B cell (primary cell): ENCODE data around the gene HOXB6. TPM values are rescaled to one million over a fixed set of nuclear protein-coding genes. Genes with fewer than 3 reads are reported as not detected.
A peak's percentile ranks its signal among the peaks of the same experiment; 100 is the strongest.

Experiments
- ATAC-seq: fragments of 200-7000 bp; cut with Tn5 transposase; one replicate; pipeline ENCODE4 v1.10.0; 2021; ENCODE audit warnings: low read depth, mild to moderate bottlenecking, moderate number of reproducible peaks, moderate library complexity
- CTCF ChIA-PET: fragments of 350-600 bp; sonication (Branson Sonifier 250); formaldehyde crosslinking; loops from one replicate; lab custom pipeline; 2021; ENCODE audit warnings: antibody characterized with exemption, inconsistent platforms; lab: Charles Lee
- POLR2A ChIA-PET: fragments of 350-600 bp; sonication (Branson Sonifier 250); formaldehyde crosslinking; loops from one replicate; lab custom pipeline; 2021; ENCODE audit warnings: antibody characterized with exemption; lab: Charles Lee
- DNase-seq: peaks from one replicate; pipeline ENCODE4 v3.0.0; 2013
- H2AFZ ChIP-seq: 2 replicates; pipeline ENCODE4 v1.6.1; 2012; ENCODE audit warnings: mild to moderate bottlenecking, low read depth, low read length; ENCODE audit not compliant: insufficient read depth, poor library complexity, severe bottlenecking
- H3K27ac ChIP-seq, 2 donors: 1 replicate in 1 of 2; 2 replicates in 1 of 2; pipeline ENCODE4 v1.5.1; 2012 to 2013; ENCODE audit warnings: low read length in 2 of 2, mild to moderate bottlenecking in 2 of 2, moderate library complexity in 1 of 2
- H3K27me3 ChIP-seq, 4 experiments: fragments of 200-600 bp in 1 of 4; sonication (generic) in 1 of 4; replicated peaks in 1 of 4; 1 replicate in 2 of 4; 2 replicates in 2 of 4; pipeline versions ENCODE4 v1.6.1 to v1.7.0; 2013 to 2016; ENCODE audit warnings: low read length in 3 of 4, mild to moderate bottlenecking in 2 of 4, mixed read lengths in 1 of 4, moderate library complexity in 1 of 4; ENCODE audit not compliant: insufficient read depth in 4 of 4, control insufficient read depth in 3 of 4; ENCODE audit errors: control extremely low read depth in 1 of 4
- H3K36me3 ChIP-seq, 2 experiments: replicated peaks in 1 of 2; 1 replicate in 1 of 2; 2 replicates in 1 of 2; pipeline versions ENCODE4 v1.6.1 to v1.7.1; 2013; ENCODE audit warnings: low read length in 1 of 2; ENCODE audit not compliant: insufficient read depth in 2 of 2, control insufficient read depth in 1 of 2; ENCODE audit errors: control extremely low read depth in 1 of 2, extremely low read depth in 1 of 2
- H3K4me1 ChIP-seq, 2 donors: fragments of 200-600 bp in 1 of 2; sonication (generic) in 1 of 2; 1 replicate in 1 of 2; 2 replicates in 1 of 2; pipeline versions ENCODE4 v1.5.1 to v1.6.1; 2013 to 2017; ENCODE audit warnings: low read length in 2 of 2; ENCODE audit not compliant: control insufficient read depth in 2 of 2, insufficient read depth in 2 of 2
- H3K4me2 ChIP-seq: replicated peaks from 2 replicates; pipeline ENCODE3; 2012; ENCODE audit warnings: mild to moderate bottlenecking, low read depth, low read length; ENCODE audit not compliant: poor library complexity, severe bottlenecking
- H3K4me3 ChIP-seq, 5 experiments: fragments of 200-600 bp in 1 of 5; sonication (generic) in 1 of 5; 1 replicate in 3 of 5; 2 replicates in 2 of 5; pipeline versions ENCODE4 v1.5.1 to v1.7.0; 2011 to 2016; ENCODE audit warnings: low read length in 4 of 5, mild to moderate bottlenecking in 4 of 5, low read depth in 2 of 5, control low read depth in 1 of 5, moderate library complexity in 1 of 5; ENCODE audit not compliant: insufficient read depth in 1 of 5; ENCODE audit errors: control extremely low read depth in 1 of 5, extremely low read depth in 1 of 5
- H3K79me2 ChIP-seq: fragments of 200-600 bp; sonication (generic); one replicate; pipeline ENCODE4 v1.6.0; 2016; ENCODE audit warnings: low read length; ENCODE audit not compliant: control insufficient read depth, insufficient read depth
- H3K9ac ChIP-seq: fragments of 200-600 bp; sonication (generic); 2 replicates; pipeline ENCODE4 v1.6.1; 2017; ENCODE audit warnings: mild to moderate bottlenecking, low read length, moderate library complexity
- H3K9me3 ChIP-seq, 3 donors: one replicate each; pipeline versions ENCODE4 v1.6.1 to v1.7.1; 2013; ENCODE audit warnings: low read length in 2 of 3; ENCODE audit not compliant: control insufficient read depth in 2 of 3, insufficient read depth in 1 of 3; ENCODE audit errors: control extremely low read depth in 1 of 3
- H4K20me1 ChIP-seq: 2 replicates; pipeline ENCODE4 v1.6.0; 2012; ENCODE audit warnings: mild to moderate bottlenecking, low read length; ENCODE audit not compliant: insufficient read depth, control insufficient read depth, poor library complexity, severe bottlenecking
- H3K27ac Mint-ChIP-seq: one replicate; pipeline ENCODE4 v1.8.0; 2021; ENCODE audit warnings: mixed read lengths
- H3K27me3 Mint-ChIP-seq: one replicate; pipeline ENCODE4 v1.8.0; 2021; ENCODE audit warnings: mixed read lengths
- H3K4me1 Mint-ChIP-seq: one replicate; pipeline ENCODE4 v1.8.0; 2021; ENCODE audit warnings: mixed read lengths
- H3K4me3 Mint-ChIP-seq: one replicate; pipeline ENCODE4 v1.8.0; 2021; ENCODE audit warnings: mixed read lengths
- H3K9me3 Mint-ChIP-seq: one replicate; pipeline ENCODE4 v1.8.0; 2022; ENCODE audit warnings: mixed read lengths; ENCODE audit not compliant: insufficient read depth
- EZH2 ChIP-seq: IDR thresholded peaks from 2 replicates; pipeline ENCODE4 v1.6.1; 2012; ENCODE audit warnings: borderline replicate concordance, low read depth, mild to moderate bottlenecking, moderate library complexity, low read length; ENCODE audit not compliant: insufficient read depth, poor library complexity, severe bottlenecking
- WGBS: methylation state at CpG from one replicate; pipeline ENCODE4 v1.1.5; 2013; ENCODE audit warnings: missing lambda C conversion rate; ENCODE audit not compliant: insufficient coverage; 5-methylcytosine and 5-hydroxymethylcytosine counted together
- intact Hi-C: fragments of 100-400 bp; cut with micrococcal nuclease; formaldehyde crosslinking; loops from one replicate; pipeline ENCODE4 v1.10.0; 2022
- polyA plus RNA-seq: library from polyadenylated mRNA; depleted of rRNA; stranded (reverse); fragments of >200 nt; gene quantifications from 2 replicates; pipeline ENCODE4 v1.2.3, GENCODE V29; 2012
- total RNA-seq, 2 donors: library from RNA; stranded (reverse); fragments of 120-200 nt in 1 of 2; gene quantifications; 1 replicate in 1 of 2; 2 replicates in 1 of 2; pipeline versions ENCODE4 v1.2.3 to v1.2.4, GENCODE V29; 2013 to 2022
- TF ChIP-seq, protein P1 (sequence below): fragments of 200-600 bp; IDR thresholded peaks from one replicate; pipeline ENCODE4 v1.8.0; 2022; ENCODE audit warnings: antibody characterized with exemption, mild to moderate bottlenecking

HOXB6 gene
- total and polyA plus RNA-seq, 2 donors (not counting 1 experiment from before 2014, with no cell fraction given): 0.10 TPM; not detected in 1

DNA sequence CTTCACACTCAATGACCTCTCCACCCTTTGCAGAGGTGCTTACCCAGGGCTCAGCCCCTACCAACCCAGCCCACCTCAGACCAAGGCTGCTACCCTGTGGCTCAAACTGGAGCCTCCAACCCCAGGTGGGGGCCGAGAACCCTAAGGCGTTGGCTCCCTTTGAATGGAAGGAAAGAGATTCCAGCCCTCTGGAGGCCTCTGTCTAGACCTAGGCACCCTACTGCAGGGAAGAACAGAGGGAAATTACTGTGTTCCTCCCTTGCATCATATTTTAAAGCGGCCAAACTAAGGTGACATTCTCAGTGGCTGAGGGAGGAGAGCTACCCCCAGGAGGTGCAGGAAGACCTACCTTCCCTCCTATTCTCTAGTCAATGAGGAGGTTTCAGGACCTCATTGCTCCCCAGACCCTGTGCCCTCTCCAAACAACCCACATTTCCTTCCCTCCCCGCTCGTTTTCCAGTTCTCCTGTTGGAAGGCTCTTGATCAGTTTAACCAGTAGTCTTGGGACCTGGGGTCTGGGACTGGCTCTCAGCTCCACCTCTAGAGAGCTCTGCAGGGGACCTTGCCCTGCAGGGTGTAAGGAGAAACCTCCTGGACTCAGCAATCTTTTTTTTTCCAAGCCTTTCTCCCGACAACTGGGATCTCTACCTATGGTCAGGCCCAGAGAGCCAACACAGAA, 15.8 kb upstream of the HOXB6 start:
- ChIA-PET CTCF (interaction anchor here (1.1 to 2.7 kb wide), 4 partner anchors 8 to 541 kb away, joined by 3 to 11 read pairs (median 4); no protein-coding TSS in a partner anchor), POLR2A (no interaction called here)
- Histone ChIP-seq H3K4me1 (peaks cover 30 to 45% of the 10 kb centered on the region in 2 donors), H3K9ac (no peak overlapping the region), H3K36me3 (no peaks in the 10 kb centered on the region), H3K4me3 (no peak overlapping the region), H2AFZ (no peak overlapping the region), H3K79me2 (no peaks in the 10 kb centered on the region), H3K27me3 (peaks cover 0 to 98% (median 72%) of the 10 kb centered on the region in 4 experiments), H3K4me2 (no peak overlapping the region), H3K27ac (no peak overlapping the region), H4K20me1 (no peaks in the 10 kb centered on the region), H3K9me3 (peaks cover 0 to 21% (median 0%) of the 10 kb centered on the region in 3 donors)
- intact Hi-C loops: no loop called here
- H3K4me1 Mint-ChIP-seq: peaks cover 22% of the 10 kb centered on the region
- no peak for DNase-seq
- H3K9me3 Mint-ChIP-seq: no peaks in the 10 kb centered on the region
- no peak for ATAC-seq
- no peak overlapping the region for H3K4me3 Mint-ChIP-seq
- TF ChIP-seq EZH2: no peak
- TF ChIP-seq, protein P1, sequence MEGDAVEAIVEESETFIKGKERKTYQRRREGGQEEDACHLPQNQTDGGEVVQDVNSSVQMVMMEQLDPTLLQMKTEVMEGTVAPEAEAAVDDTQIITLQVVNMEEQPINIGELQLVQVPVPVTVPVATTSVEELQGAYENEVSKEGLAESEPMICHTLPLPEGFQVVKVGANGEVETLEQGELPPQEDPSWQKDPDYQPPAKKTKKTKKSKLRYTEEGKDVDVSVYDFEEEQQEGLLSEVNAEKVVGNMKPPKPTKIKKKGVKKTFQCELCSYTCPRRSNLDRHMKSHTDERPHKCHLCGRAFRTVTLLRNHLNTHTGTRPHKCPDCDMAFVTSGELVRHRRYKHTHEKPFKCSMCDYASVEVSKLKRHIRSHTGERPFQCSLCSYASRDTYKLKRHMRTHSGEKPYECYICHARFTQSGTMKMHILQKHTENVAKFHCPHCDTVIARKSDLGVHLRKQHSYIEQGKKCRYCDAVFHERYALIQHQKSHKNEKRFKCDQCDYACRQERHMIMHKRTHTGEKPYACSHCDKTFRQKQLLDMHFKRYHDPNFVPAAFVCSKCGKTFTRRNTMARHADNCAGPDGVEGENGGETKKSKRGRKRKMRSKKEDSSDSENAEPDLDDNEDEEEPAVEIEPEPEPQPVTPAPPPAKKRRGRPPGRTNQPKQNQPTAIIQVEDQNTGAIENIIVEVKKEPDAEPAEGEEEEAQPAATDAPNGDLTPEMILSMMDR: no peak
- peaks cover 80% of the 10 kb centered on the region for H3K27me3 Mint-ChIP-seq
- WGBS: 82% methylated on average over 4 of the region's 6 CpGs
- no peak overlapping the region for H3K27ac Mint-ChIP-seq

DNA sequence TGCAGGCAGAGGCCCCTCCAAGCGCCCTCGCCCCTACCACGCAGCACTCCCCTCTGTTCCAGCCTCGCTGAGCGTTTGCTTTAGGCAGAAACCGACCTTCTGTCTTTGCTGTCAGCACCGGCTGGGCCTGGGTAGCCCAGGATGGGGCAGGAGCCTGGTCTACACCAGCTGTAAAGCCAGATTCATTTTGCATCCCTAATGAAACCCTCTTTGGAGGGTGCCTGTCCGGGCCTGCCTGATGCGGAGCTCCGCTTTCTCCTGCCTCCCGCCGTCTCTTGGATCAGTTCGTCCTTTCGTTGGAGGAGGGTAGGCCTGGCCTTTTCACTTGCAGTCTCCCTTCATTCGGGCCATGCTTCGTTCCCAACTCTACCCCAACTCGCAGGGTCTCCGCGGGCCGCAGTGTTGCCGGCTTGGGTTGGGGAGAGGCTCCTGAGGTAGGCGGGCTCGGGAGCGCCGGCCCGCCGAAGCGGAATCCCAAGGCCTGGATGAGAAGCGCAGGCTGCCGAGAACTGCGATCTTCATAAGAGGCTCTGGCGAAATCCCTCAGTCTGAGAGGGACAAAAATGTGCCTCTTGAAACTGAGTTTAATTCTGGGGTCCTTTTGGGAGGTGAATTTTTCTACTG, 15.2 kb upstream of the HOXB6 start:
- Histone ChIP-seq H3K27me3 (peaks cover 0 to 98% (median 74%) of the 10 kb centered on the region in 4 experiments), H3K36me3 (no peaks in the 10 kb centered on the region), H3K27ac (no peak overlapping the region), H3K9ac (no peak overlapping the region), H3K4me3 (no peak overlapping the region), H2AFZ (no peak overlapping the region), H4K20me1 (no peaks in the 10 kb centered on the region), H3K4me2 (no peak overlapping the region), H3K79me2 (no peaks in the 10 kb centered on the region), H3K9me3 (peaks cover 0 to 24% (median 0%) of the 10 kb centered on the region in 3 donors), H3K4me1 (peaks cover 25 to 44% of the 10 kb centered on the region in 2 donors)
- TF ChIP-seq EZH2: peak; percentile 25
- TF ChIP-seq, protein P1: no peak
- WGBS: 84% methylated on average over 14 of the region's 32 CpGs
- no peak for ATAC-seq
- Mint-ChIP-seq H3K27me3 (peaks cover 83% of the 10 kb centered on the region), H3K4me1 (peaks cover 21% of the 10 kb centered on the region), H3K4me3 (no peak overlapping the region), H3K9me3 (no peaks in the 10 kb centered on the region), H3K27ac (no peak overlapping the region)
- DNase-seq: no peak
- ChIA-PET POLR2A (no interaction called here), CTCF (interaction anchor here (1.1 to 2.5 kb wide), 5 partner anchors 17 to 540 kb away, joined by 3 to 24 read pairs (median 4); no protein-coding TSS in a partner anchor)
- intact Hi-C loops: no loop called here
